ENCODE data around the gene AMBP. TPM values are rescaled to one million over a fixed set of nuclear protein-coding genes. Genes with fewer than 3 reads are reported as not detected.

AMBP gene
- total RNA-seq, 2 donors from 2014 or later, result not detected

DNA sequence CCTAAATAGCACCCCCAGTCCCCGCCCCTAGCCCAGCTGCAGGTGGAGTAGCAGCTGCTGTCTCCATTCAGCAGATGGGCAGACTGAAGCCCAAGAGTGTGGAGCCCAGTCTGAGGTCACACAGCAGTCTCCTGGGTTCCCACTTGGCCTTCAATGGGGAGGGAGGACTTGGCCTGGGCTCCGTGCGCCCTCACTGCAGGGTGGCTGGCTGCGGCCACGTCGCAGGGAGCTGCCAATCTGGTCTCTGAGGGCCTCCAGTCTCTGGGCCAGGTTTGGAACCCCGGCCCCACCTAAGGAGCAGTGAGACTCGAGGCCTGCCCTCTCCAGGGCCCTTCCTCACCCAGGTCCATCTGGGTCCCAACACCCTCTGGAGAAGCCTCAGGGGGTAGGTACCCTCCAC, 13.6 kb upstream of the AMBP start:
- no peak for DNase-seq (ENCODE audit: low spot score)
- Histone ChIP-seq H3K4me1 (no peaks in the 10 kb centered on the region), H3K27ac (no peak overlapping the region), H3K9me3 (no peaks in the 10 kb centered on the region), H3K27me3 (no peaks in the 10 kb centered on the region), H3K36me3 (no peaks in the 10 kb centered on the region), H3K4me3 (no peak overlapping the region)
- TF ChIP-seq, protein P1, sequence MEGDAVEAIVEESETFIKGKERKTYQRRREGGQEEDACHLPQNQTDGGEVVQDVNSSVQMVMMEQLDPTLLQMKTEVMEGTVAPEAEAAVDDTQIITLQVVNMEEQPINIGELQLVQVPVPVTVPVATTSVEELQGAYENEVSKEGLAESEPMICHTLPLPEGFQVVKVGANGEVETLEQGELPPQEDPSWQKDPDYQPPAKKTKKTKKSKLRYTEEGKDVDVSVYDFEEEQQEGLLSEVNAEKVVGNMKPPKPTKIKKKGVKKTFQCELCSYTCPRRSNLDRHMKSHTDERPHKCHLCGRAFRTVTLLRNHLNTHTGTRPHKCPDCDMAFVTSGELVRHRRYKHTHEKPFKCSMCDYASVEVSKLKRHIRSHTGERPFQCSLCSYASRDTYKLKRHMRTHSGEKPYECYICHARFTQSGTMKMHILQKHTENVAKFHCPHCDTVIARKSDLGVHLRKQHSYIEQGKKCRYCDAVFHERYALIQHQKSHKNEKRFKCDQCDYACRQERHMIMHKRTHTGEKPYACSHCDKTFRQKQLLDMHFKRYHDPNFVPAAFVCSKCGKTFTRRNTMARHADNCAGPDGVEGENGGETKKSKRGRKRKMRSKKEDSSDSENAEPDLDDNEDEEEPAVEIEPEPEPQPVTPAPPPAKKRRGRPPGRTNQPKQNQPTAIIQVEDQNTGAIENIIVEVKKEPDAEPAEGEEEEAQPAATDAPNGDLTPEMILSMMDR (IDR thresholded peaks at IDR 0.05), result no peak

DNA sequence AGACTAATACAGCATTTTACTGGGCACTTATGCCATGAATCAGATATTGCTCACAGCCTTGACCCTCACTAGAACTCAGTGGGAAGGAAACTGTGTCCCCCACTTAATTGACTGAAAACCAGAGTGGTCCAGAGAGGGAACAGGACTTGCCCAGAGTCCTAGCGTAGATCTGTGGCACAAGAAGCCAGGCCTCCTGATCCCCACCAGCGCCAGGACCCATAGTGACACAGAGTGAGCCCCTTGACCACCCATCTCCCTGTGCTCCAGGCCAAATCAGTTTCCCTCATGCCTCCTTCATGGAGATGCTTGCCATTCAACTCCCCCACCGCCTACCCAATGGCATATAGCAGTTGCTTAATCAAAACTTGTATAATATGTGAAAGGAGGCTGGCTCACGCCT, 12.7 kb upstream of the AMBP start:
- Histone ChIP-seq H3K9me3 (no peaks in the 10 kb centered on the region), H3K4me1 (no peaks in the 10 kb centered on the region), H3K27ac (no peak overlapping the region), H3K4me3 (no peak overlapping the region), H3K27me3 (no peaks in the 10 kb centered on the region), H3K36me3 (no peaks in the 10 kb centered on the region)
- no peak for DNase-seq (ENCODE audit: low spot score)
- TF ChIP-seq, protein P1 (IDR thresholded peaks at IDR 0.05), result no peak

DNA sequence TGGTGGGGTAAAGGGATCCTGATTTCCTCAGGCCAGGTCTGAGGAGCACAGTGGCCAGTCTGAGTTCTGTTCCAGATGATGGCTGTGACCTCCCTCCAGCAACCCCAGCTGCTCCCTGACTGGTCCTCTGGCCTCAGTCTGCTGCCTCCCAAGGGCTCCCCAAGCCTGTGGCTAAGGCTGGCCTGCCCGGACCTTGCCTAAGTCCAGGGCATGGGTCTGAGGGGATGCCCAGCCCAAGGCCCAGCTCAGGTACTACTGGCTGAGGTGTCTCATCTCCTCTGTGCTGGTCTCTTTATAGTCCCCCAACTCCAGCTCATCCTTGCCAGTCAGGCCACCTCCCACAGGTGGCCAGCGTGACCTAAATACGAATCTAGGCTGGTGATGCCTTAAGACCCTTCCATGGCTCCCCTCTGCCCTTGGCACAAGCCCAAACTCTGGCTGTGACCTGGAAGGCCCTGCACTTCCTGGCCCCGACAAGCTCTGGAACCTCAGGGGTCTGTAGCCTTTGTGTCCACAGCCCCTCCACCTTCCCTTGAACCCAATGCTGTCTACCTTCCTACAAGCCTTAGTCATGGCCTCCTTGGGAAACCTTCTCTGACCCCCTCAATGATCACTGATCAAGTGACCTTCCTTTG, 11.2 kb upstream of the AMBP start:
- H3K27me3 ChIP-seq, result no peaks in the 10 kb centered on the region
- H3K4me1 ChIP-seq, result no peaks in the 10 kb centered on the region
- no peak overlapping the region for H3K27ac ChIP-seq
- no peak for DNase-seq (ENCODE audit: low spot score)
- no peak overlapping the region for H3K4me3 ChIP-seq
- TF ChIP-seq, protein P1 (IDR thresholded peaks at IDR 0.05), result no peak
- H3K36me3 ChIP-seq, result no peaks in the 10 kb centered on the region
- H3K9me3 ChIP-seq, result no peaks in the 10 kb centered on the region

DNA sequence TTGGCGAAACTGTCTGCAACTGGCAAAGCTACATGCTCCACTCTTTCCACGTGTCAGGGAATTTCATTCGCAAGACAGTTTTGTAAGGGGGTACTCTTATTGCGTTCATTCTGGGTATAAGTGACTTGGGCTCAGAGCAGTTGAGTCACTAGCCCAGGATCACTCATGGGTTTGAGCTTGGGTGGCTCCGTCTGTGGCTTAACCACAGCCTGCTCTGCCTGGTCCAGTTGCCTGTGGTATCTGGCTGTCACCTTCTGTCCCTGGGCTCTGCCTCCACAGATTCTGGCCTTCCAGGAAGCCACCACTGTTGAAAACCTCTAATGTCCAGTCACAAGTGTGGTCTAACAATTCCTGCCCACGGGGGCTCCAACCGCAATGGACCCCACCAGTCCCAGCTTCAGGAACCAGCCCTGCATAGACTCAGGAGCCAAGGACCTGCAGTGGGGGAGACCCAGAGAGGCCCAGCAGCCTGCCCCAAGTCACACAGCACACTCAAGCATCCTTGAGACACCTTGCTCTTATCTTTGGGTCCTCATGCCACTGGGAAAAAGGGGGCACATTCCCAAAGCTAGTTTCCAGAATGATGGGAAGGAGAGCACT, 10.6 kb upstream of the AMBP start:
- no peaks in the 10 kb centered on the region for H3K27me3 ChIP-seq
- DNase-seq (ENCODE audit: low spot score), result no peak

DNA sequence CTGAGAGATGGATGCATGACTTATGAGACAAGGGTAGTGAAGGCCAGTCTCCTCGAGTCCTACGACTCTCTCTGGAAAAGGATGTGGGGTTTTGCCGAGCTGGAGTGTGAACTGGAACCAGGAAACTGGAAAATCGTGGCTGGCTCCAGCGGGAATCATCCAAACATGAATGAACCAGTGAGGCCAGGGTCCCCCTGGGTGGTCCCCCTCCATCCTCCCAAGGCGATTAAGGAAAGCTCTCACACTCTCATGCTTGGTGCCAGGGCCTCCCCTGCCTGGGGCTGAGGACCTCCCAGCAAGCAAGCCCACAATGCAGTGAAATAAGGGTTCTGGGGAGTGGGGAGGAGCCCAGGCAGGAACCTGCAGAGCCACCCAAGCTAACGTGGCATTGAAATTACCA, 9.6 kb upstream of the AMBP start:
- Histone ChIP-seq H3K36me3 (no peaks in the 10 kb centered on the region), H3K4me1 (no peaks in the 10 kb centered on the region), H3K27ac (no peak overlapping the region), H3K4me3 (no peak overlapping the region), H3K9me3 (no peaks in the 10 kb centered on the region), H3K27me3 (no peaks in the 10 kb centered on the region)
- TF ChIP-seq, protein P1 (IDR thresholded peaks at IDR 0.05), result no peak
- no peak for DNase-seq (ENCODE audit: low spot score)

More for the DNA sequence above, 10.6 kb upstream of the AMBP start:
- H3K36me3 ChIP-seq, result no peaks in the 10 kb centered on the region
- H3K4me1 ChIP-seq, result no peaks in the 10 kb centered on the region
- H3K4me3 ChIP-seq, result no peak overlapping the region
- H3K9me3 ChIP-seq, result no peaks in the 10 kb centered on the region
- no peak overlapping the region for H3K27ac ChIP-seq
- TF ChIP-seq, protein P1 (IDR thresholded peaks at IDR 0.05), result no peak

DNA sequence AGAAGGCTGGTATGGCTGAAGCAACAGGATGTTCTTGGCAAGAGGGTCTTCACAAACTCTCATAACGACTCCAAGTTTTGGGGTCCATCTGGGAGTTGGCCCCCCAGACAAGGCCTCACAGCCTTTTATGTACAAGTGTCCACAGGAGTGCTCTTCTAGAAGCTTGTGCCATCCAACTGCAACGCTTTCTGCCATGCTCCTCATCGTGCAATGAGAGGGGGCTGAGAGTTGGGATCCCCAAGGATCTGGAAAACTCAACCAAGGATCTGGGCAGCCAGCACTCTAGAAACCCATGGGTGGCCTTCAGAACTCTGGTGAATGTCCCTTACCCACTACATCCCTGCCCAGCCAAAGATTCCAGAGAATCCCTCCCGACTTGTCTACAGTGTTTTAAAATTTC, 8.5 kb upstream of the AMBP start:
- H3K4me3 ChIP-seq, result no peak overlapping the region
- no peaks in the 10 kb centered on the region for H3K4me1 ChIP-seq
- H3K9me3 ChIP-seq, result no peaks in the 10 kb centered on the region
- H3K27ac ChIP-seq, result no peak overlapping the region
- no peak for DNase-seq (ENCODE audit: low spot score)
- TF ChIP-seq, protein P1 (IDR thresholded peaks at IDR 0.05), result no peak
- H3K36me3 ChIP-seq, result no peaks in the 10 kb centered on the region
- H3K27me3 ChIP-seq, result no peaks in the 10 kb centered on the region

Data from right atrium auricular region (tissue), 2 donors.